ENCODE results near the gene AMPD3. TPM values are rescaled to one million over a fixed set of nuclear protein-coding genes. Genes with fewer than 3 reads are reported as not detected.

Gene AMPD3
- total RNA-seq, 1 donor from 2014 or later = 7.1 TPM

- TF ChIP-seq, protein P1, sequence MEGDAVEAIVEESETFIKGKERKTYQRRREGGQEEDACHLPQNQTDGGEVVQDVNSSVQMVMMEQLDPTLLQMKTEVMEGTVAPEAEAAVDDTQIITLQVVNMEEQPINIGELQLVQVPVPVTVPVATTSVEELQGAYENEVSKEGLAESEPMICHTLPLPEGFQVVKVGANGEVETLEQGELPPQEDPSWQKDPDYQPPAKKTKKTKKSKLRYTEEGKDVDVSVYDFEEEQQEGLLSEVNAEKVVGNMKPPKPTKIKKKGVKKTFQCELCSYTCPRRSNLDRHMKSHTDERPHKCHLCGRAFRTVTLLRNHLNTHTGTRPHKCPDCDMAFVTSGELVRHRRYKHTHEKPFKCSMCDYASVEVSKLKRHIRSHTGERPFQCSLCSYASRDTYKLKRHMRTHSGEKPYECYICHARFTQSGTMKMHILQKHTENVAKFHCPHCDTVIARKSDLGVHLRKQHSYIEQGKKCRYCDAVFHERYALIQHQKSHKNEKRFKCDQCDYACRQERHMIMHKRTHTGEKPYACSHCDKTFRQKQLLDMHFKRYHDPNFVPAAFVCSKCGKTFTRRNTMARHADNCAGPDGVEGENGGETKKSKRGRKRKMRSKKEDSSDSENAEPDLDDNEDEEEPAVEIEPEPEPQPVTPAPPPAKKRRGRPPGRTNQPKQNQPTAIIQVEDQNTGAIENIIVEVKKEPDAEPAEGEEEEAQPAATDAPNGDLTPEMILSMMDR (conservative IDR thresholded peaks at IDR 0.05; ENCODE audit: low read depth, low read length) = no peak
- DNase-seq (ENCODE audit: low read depth) = no peak
- H3K4me3 ChIP-seq (ENCODE audit: low read depth, low read length) = no peak overlapping the region
These were observed 101.5 kb downstream of the AMPD3 start for GRCh38 chr11:10556590-10556989.

Other genes with a start within 250 kb of the AMPD3 start
- gene SBF2, start 161.0 kb upstream of the AMPD3 start, total RNA-seq = 15.6 and 26.2 TPM in 2 replicates
- gene ADM, start 150.2 kb upstream of the AMPD3 start, total RNA-seq = 41.2 and 74.2 TPM in 2 replicates
- 18.2 and 21.7 TPM in 2 replicates for gene RNF141, start 85.9 kb downstream of the AMPD3 start, total RNA-seq
- gene LYVE1, start 113.4 kb downstream of the AMPD3 start, total RNA-seq = 0.35 TPM in 1 of 2 replicates, not detected in the other
- gene IRAG1, start 238.5 kb downstream of the AMPD3 start, total RNA-seq = 0.07 TPM in 1 of 2 replicates, not detected in the other